ENCODE results near the gene EPN2. TPM values are rescaled to one million over a fixed set of nuclear protein-coding genes. Genes with fewer than 3 reads are reported as not detected.

Gene EPN2
- total RNA-seq, 4 donors from 2014 or later: 26.5 to 49.2 (median 38.9) TPM

DNA sequence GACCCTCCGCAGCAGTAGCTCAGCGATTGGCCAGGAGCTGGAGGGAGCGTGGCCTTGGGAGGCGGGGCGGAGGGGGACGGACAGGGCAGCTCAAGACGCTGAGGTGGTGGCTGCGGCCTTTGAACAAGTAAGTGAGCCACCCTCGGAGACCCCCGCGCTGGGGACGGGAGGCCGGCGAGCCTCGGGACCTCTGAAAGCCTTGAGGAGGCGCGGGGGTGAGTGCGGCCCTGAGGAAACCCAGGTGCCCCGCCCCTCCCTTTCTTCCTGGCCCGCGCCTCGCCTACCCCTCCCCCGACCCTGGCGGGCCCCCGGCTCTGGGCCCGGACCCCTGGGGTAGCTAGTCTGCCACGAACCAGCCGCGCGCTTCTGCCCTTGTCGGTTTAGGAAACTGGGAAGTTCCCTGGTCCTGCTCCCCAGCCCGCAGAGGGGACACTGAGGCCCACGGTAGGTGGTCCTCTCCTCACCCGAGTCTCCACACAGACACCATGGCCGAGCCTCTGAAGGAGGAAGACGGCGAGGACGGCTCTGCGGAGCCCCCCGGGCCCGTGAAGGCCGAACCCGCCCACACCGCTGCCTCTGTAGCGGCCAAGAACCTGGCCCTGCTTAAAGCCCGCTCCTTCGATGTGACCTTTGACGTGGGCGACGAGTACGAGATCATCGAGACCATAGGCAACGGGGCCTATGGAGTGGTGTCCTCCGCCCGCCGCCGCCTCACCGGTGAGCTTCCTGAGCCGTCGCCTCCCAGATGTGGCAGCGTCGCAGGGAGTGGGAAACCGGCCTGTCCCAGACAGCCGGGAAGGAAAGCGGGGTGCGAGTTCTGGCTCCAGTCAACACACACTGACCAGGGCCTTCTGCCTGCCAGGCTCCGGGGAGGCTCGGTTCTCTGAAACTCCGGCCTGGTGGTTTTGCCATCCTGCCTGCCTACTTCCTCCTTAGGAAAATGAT, 141.5 kb downstream of the EPN2 start, which contains the start of gene MAPK7:
MAPK7 (plus strand) TSS at position 83 of the 945 bp plus-strand sequence; CDS start at position 486, 403 bp downstream.
- intact Hi-C loops (cut with DNase I): loop anchor here (5.0 kb wide), 1 partner anchor 269 kb away; the partner anchor contains the start of gene ALDH3A2
- Histone ChIP-seq H3K27ac (replicated peaks in 1 of 4) (peak within 1 kb of the TSS; percentile 91 to 97 (median 94)), H3K36me3 (peaks cover 37 to 43% (median 42%) of the 10 kb centered on the region in 4 donors), H3K9me3 (no peaks in the 10 kb centered on the region), H3K4me3 (peak within 1 kb of the TSS; percentile 72 to 92 (median 90)), H3K27me3 (no peaks in the 10 kb centered on the region), H3K4me1 (peaks cover 24 to 65% (median 60%) of the 10 kb centered on the region in 4 donors)
- 6% methylated on average over 20 of the region's 69 CpGs for WGBS
- no peak for DNase-seq (ENCODE audit: extremely low spot score)
- TF ChIP-seq POLR2A (IDR thresholded peaks at IDR 0.05; ENCODE audit: low read depth): peak; percentile 54
- peak; percentile 72 to 91 for TF ChIP-seq POLR2AphosphoS5 (IDR thresholded peaks at IDR 0.05)
- no peak for TF ChIP-seq EP300 (IDR thresholded peaks at IDR 0.05)

GRCh38 chr17:19379361-19380065, 142.3 kb downstream of the EPN2 start:
- TF ChIP-seq POLR2A (IDR thresholded peaks at IDR 0.05; ENCODE audit: low read depth): no peak
- TF ChIP-seq, protein P1, sequence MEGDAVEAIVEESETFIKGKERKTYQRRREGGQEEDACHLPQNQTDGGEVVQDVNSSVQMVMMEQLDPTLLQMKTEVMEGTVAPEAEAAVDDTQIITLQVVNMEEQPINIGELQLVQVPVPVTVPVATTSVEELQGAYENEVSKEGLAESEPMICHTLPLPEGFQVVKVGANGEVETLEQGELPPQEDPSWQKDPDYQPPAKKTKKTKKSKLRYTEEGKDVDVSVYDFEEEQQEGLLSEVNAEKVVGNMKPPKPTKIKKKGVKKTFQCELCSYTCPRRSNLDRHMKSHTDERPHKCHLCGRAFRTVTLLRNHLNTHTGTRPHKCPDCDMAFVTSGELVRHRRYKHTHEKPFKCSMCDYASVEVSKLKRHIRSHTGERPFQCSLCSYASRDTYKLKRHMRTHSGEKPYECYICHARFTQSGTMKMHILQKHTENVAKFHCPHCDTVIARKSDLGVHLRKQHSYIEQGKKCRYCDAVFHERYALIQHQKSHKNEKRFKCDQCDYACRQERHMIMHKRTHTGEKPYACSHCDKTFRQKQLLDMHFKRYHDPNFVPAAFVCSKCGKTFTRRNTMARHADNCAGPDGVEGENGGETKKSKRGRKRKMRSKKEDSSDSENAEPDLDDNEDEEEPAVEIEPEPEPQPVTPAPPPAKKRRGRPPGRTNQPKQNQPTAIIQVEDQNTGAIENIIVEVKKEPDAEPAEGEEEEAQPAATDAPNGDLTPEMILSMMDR (IDR thresholded peaks at IDR 0.05): no peak
- no peak for TF ChIP-seq EP300 (IDR thresholded peaks at IDR 0.05)
- no peak for TF ChIP-seq POLR2AphosphoS5 (IDR thresholded peaks at IDR 0.05)
- peaks cover 32 to 73% (median 68%) of the 10 kb centered on the region in 4 donors for H3K4me1 ChIP-seq
- H3K9me3 ChIP-seq: no peaks in the 10 kb centered on the region
- no peak for DNase-seq (ENCODE audit: extremely low spot score)
- 67% methylated on average over 13 of the region's 13 CpGs for WGBS
- intact Hi-C loops (cut with DNase I): loop anchor here (5.0 kb wide), 1 partner anchor 268 kb away; the partner anchor contains the start of gene ALDH3A2
- peak overlapping the region; percentile 91 to 97 (median 94) for H3K27ac ChIP-seq (replicated peaks in 1 of 4)
- peaks cover 38 to 51% (median 50%) of the 10 kb centered on the region in 4 donors for H3K36me3 ChIP-seq
- H3K4me3 ChIP-seq: peak overlapping the region; percentile 72 to 92 (median 90)
- H3K27me3 ChIP-seq: no peaks in the 10 kb centered on the region

DNA sequence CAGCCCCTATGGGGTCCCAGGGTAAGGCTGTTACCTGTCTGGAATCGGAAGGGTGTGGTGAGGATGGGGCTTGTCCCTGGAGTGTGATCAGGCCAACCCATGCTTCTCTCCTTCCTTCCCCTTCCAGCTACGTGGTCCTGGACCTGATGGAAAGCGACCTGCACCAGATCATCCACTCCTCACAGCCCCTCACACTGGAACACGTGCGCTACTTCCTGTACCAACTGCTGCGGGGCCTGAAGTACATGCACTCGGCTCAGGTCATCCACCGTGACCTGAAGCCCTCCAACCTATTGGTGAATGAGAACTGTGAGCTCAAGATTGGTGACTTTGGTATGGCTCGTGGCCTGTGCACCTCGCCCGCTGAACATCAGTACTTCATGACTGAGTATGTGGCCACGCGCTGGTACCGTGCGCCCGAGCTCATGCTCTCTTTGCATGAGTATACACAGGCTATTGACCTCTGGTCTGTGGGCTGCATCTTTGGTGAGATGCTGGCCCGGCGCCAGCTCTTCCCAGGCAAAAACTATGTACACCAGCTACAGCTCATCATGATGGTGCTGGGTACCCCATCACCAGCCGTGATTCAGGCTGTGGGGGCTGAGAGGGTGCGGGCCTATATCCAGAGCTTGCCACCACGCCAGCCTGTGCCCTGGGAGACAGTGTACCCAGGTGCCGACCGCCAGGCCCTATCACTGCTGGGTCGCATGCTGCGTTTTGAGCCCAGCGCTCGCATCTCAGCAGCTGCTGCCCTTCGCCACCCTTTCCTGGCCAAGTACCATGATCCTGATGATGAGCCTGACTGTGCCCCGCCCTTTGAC, 143.5 kb downstream of the EPN2 start:
- H3K27me3 ChIP-seq: no peaks in the 10 kb centered on the region
- no peak overlapping the region for H3K4me3 ChIP-seq
- DNase-seq (ENCODE audit: extremely low spot score): no peak
- H3K36me3 ChIP-seq: peaks cover 38 to 57% (median 54%) of the 10 kb centered on the region in 4 donors
- TF ChIP-seq EP300 (IDR thresholded peaks at IDR 0.05) (no peak), POLR2A (IDR thresholded peaks at IDR 0.05; ENCODE audit: low read depth) (no peak), POLR2AphosphoS5 (IDR thresholded peaks at IDR 0.05) (no peak)
- TF ChIP-seq, protein P1 (IDR thresholded peaks at IDR 0.05): no peak
- H3K9me3 ChIP-seq: no peaks in the 10 kb centered on the region
- intact Hi-C loops (cut with DNase I): no loop called here
- 88% methylated on average over 18 of the region's 29 CpGs for whole genome bisulfite sequencing
- H3K27ac ChIP-seq (replicated peaks in 1 of 4): peak overlapping the region in 3 of 4 donors; percentile 95 to 98 (median 97)
- peaks cover 43 to 85% (median 80%) of the 10 kb centered on the region in 4 donors for H3K4me1 ChIP-seq

GRCh38 chr17:19381361-19381740, 144.2 kb downstream of the EPN2 start:
- Histone ChIP-seq H3K27ac (replicated peaks in 1 of 4) (peak overlapping the region in 3 of 4 donors; percentile 95 to 98 (median 97)), H3K4me1 (peaks cover 49 to 87% (median 86%) of the 10 kb centered on the region in 4 donors), H3K4me3 (no peak overlapping the region), H3K27me3 (no peaks in the 10 kb centered on the region), H3K9me3 (no peaks in the 10 kb centered on the region), H3K36me3 (peaks cover 38 to 57% (median 54%) of the 10 kb centered on the region in 4 donors)
- intact Hi-C loops (cut with DNase I): no loop called here
- 96% methylated on average over 6 of the region's 7 CpGs for WGBS
- no peak for DNase-seq (ENCODE audit: extremely low spot score)
- TF ChIP-seq EP300 (IDR thresholded peaks at IDR 0.05) (no peak), POLR2AphosphoS5 (IDR thresholded peaks at IDR 0.05) (no peak), POLR2A (IDR thresholded peaks at IDR 0.05; ENCODE audit: low read depth) (no peak)
- TF ChIP-seq, protein P1 (IDR thresholded peaks at IDR 0.05): no peak

Measured in esophagus muscularis mucosa (tissue), 4 donors.